Prostate gland (tissue), 2 donors: ENCODE results near the gene CEP295NL. TPM values are rescaled to one million over a fixed set of nuclear protein-coding genes. Genes with fewer than 3 reads are reported as not detected.

Experiments used
- DNase-seq: peaks from one replicate; pipeline ENCODE4 v3.0.0-alpha.2; 2019; ENCODE audit warnings: low spot score
- H3K27ac ChIP-seq, 2 donors: fragments of 200-600 bp; sonication (generic); 2 replicates each; pipeline ENCODE4 v1.5.1; 2017 to 2019
- H3K27me3 ChIP-seq: fragments of 200-600 bp; sonication (generic); replicated peaks from 2 replicates; pipeline ENCODE4 v1.5.1; 2019; ENCODE audit not compliant: insufficient read depth
- H3K36me3 ChIP-seq, 2 donors: fragments of 200-600 bp; sonication (generic); 1 replicate in 1 of 2; 2 replicates in 1 of 2; pipeline versions ENCODE4 v1.5.1 to v1.8.1; 2017 to 2019
- H3K4me1 ChIP-seq: fragments of 200-600 bp; sonication (generic); replicated peaks from 2 replicates; pipeline ENCODE4 v1.5.1; 2019
- H3K4me3 ChIP-seq, 2 donors: fragments of 200-600 bp; sonication (generic); 2 replicates each; pipeline ENCODE4 v1.5.1; 2017 to 2019
- H3K9me3 ChIP-seq: fragments of 200-600 bp; sonication (generic); 2 replicates; pipeline ENCODE4 v1.5.1; 2017
- POLR2A ChIP-seq: fragments of 450-650 bp; IDR thresholded peaks from one replicate; pipeline ENCODE4 v1.6.1; 2016; ENCODE audit warnings: antibody characterized with exemption, mild to moderate bottlenecking
- POLR2AphosphoS5 ChIP-seq: sonication (generic); formaldehyde crosslinking; IDR thresholded peaks from one replicate; pipeline ENCODE4 v1.6.1; 2017; ENCODE audit warnings: antibody characterized with exemption
- WGBS: methylation state at CpG from one replicate; pipeline ENCODE4 v1.1.5; 2018; 5-methylcytosine and 5-hydroxymethylcytosine counted together
- intact Hi-C: fragments of 100-400 bp; cut with DNase I; formaldehyde crosslinking; loops from one replicate; pipeline ENCODE4 v1.14.2; 2022
- total RNA-seq, 2 donors: library from RNA; depleted of rRNA; stranded (reverse); fragments of >200 nt; gene quantifications; one replicate each; pipeline ENCODE4 v1.1.0, GENCODE V29; 2016
- TF ChIP-seq, protein P1 (sequence below), 4 experiments: fragments of 200-600 bp in 2 of 4; fragments of 450-650 bp in 2 of 4; sonication (generic) in 2 of 4; IDR thresholded peaks; 1 replicate in 3 of 4; 2 replicates in 1 of 4; pipeline ENCODE4 v1.5.1; 2016 to 2019; ENCODE audit warnings: antibody characterized with exemption in 4 of 4, mild to moderate bottlenecking in 2 of 4, moderate library complexity in 2 of 4

Gene CEP295NL
- total RNA-seq, 2 donors from 2014 or later: 2.2 to 8.2 TPM

DNA sequence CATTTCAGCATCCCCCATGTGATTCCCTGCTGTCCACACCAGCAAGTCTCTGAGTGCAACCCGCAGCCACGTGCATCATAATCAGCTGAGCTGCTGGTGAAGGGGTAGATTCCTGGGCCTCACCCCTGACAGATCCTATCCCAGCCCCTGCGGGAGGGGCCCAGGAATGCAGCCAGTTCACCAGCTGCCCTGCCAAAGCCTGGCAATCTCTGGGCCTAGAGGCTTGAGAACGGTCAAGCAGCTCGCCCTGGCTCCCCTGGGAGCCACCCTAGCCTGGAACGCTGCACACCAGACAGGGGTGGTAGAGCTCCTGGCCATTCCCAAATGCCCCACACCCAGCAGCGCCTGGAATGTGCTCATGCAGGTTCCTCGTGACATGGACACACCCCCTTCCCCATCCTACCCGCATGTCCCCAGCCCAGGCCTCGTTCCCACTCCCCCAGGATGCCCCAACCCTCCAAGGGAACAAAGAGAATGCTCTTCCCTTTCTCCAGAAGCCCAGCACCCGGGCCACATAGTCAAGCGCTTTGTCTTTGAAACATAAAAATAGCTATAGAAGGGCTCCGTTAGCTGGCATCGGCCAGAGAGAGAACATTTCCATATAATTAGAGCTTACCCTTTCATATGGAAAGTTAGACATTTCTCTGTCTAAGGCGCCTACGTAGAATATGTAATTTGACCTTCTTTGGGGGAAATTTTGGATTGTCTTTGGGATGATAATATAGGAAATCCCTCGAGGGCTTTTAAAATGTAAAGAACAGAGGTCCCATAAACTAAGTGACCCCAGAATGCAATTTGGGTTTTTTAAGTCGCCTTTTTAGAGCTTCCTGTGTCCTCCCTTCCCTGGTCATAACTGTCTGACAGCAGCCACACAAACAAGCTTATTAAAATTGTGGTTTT, 3.4 kb downstream of the CEP295NL start:
- 42% methylated on average over 18 of the region's 18 CpGs for whole genome bisulfite sequencing
- Histone ChIP-seq H3K4me3 (no peak overlapping the region), H3K27ac (no peak overlapping the region), H3K4me1 (no peaks in the 10 kb centered on the region), H3K9me3 (no peaks in the 10 kb centered on the region), H3K36me3 (no peaks in the 10 kb centered on the region), H3K27me3 (no peaks in the 10 kb centered on the region)
- no peak for DNase-seq
- intact Hi-C loops: no loop called here
- no peak for TF ChIP-seq POLR2AphosphoS5
- TF ChIP-seq POLR2A: no peak
- TF ChIP-seq, protein P1, sequence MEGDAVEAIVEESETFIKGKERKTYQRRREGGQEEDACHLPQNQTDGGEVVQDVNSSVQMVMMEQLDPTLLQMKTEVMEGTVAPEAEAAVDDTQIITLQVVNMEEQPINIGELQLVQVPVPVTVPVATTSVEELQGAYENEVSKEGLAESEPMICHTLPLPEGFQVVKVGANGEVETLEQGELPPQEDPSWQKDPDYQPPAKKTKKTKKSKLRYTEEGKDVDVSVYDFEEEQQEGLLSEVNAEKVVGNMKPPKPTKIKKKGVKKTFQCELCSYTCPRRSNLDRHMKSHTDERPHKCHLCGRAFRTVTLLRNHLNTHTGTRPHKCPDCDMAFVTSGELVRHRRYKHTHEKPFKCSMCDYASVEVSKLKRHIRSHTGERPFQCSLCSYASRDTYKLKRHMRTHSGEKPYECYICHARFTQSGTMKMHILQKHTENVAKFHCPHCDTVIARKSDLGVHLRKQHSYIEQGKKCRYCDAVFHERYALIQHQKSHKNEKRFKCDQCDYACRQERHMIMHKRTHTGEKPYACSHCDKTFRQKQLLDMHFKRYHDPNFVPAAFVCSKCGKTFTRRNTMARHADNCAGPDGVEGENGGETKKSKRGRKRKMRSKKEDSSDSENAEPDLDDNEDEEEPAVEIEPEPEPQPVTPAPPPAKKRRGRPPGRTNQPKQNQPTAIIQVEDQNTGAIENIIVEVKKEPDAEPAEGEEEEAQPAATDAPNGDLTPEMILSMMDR (IDR thresholded peaks at IDR 0.05): no peak

DNA sequence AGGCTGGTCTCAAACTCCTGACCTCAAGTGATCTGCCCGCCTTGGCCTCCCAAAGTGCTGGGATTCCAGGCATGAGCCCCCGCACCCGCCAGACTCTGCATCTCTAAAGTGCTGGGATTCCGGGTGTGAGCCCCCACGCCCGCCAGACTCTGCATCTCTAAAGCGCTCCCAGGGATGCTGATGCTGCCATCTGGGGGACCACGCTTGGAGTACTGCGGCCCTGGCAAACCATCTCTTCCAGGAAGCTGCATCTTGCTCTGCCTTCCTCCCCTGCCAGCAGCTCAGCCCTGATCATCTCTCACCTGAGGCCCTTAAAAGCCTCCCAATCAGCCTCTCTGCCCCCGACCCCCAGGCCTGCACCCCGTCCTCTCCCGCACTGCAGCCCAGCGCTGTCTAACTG, 4.1 kb downstream of the CEP295NL start:
- intact Hi-C loops: no loop called here
- H3K4me1 ChIP-seq: no peaks in the 10 kb centered on the region

DNA sequence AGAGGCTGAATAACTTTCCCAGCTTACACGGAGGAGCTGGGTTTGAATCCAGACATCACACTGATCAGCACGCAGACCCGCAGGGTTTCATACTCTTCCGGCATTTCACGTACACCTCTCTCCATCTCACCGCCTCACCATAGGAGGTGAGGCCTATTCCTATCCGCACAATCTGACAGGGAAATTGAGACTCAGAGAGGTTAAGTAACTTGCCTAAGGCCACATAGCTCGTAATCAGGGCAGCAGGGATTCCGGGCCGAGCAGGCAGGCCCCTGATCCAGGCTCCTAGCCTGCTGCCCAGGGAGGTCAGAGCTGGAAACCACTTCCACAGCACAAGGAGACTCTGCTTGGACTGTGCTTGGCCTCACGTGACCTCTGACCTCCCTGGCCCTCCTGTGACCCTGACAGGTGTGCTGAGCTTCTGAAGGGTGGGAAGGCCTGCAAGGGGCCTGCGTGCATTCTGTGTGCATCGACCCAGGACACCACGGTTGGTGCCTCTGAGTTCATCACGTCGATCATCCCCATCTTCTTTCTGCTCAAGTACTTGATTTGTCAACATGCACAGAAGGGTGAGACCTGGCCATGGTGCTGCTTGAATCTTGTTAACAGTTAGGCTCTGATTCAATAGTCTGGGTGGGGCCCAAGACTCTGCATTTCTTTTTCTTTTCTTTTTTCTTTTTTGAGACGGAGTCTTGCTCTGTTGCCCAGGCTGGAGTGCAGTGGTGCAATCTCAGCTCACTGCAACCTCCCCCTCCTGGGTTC, 4.7 kb downstream of the CEP295NL start:
- no peak for DNase-seq
- 80% methylated on average over 17 of the region's 17 CpGs for WGBS
- Histone ChIP-seq H3K9me3 (no peaks in the 10 kb centered on the region), H3K27me3 (no peaks in the 10 kb centered on the region), H3K4me3 (no peak overlapping the region), H3K4me1 (no peaks in the 10 kb centered on the region), H3K36me3 (no peaks in the 10 kb centered on the region), H3K27ac (no peak overlapping the region)
- TF ChIP-seq, protein P1 (IDR thresholded peaks at IDR 0.05): no peak
- TF ChIP-seq POLR2AphosphoS5 (no peak), POLR2A (no peak)
- intact Hi-C loops: no loop called here

More for the DNA sequence above, 4.1 kb downstream of the CEP295NL start:
- H3K36me3 ChIP-seq: no peaks in the 10 kb centered on the region
- DNase-seq: no peak
- H3K9me3 ChIP-seq: no peaks in the 10 kb centered on the region
- 90% methylated on average over 13 of the region's 13 CpGs for WGBS
- TF ChIP-seq POLR2A (no peak), POLR2AphosphoS5 (no peak)
- TF ChIP-seq, protein P1 (IDR thresholded peaks at IDR 0.05): no peak
- no peak overlapping the region for H3K27ac ChIP-seq
- no peaks in the 10 kb centered on the region for H3K27me3 ChIP-seq
- no peak overlapping the region for H3K4me3 ChIP-seq

DNA sequence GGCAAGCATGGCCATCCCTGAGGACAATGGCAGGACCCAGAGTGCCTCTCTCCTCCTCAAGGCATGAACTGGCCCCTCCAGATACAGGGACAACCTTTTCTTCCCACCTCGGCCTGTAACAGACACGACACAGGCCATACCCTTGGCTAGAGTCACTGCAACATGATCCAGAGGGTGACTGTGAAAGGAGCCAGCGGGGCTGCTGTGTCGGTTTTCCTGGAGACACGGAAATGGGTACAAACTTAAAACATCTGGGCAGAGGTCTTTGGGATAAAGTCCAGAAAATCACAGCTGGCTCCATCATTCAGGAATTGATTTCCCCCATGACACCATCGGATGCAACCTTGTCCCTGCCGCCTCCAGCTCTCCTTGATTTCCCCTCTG, 5.3 kb downstream of the CEP295NL start:
- WGBS: 65% methylated on average over 7 of the region's 7 CpGs
- Histone ChIP-seq H3K27ac (no peak overlapping the region), H3K27me3 (no peaks in the 10 kb centered on the region), H3K4me3 (no peak overlapping the region), H3K36me3 (no peaks in the 10 kb centered on the region), H3K9me3 (no peaks in the 10 kb centered on the region), H3K4me1 (no peaks in the 10 kb centered on the region)
- TF ChIP-seq POLR2A: no peak
- TF ChIP-seq POLR2AphosphoS5: no peak
- TF ChIP-seq, protein P1 (IDR thresholded peaks at IDR 0.05): no peak
- no peak for DNase-seq
- intact Hi-C loops: no loop called here
